Activated T-helper 2 cell treated with anti-CD3 and anti-CD28 coated beads, Interferon-gamma antibody, Interleukin-2, Interleukin-4, amounts not matched to agents 10 μg/mL and 5 μg/mL and 100 μg/mL, durations not matched to agents 14 hours and 24 hours and 36 hours (primary cell): ENCODE measurements around the gene TSPAN2. TPM values are rescaled to one million over a fixed set of nuclear protein-coding genes. Genes with fewer than 3 reads are reported as not detected.
A peak's percentile ranks its signal among the peaks of the same experiment; 100 is the strongest.

ENCODE experiments used
- DNase-seq: peaks from one replicate; pipeline ENCODE4 v3.0.0; 2021; ENCODE audit warnings: low spot score
- H3K27ac Mint-ChIP-seq: one replicate; pipeline ENCODE4 v1.8.0; 2021; ENCODE audit warnings: mixed read lengths
- H3K27me3 Mint-ChIP-seq: one replicate; pipeline ENCODE4 v1.8.0; 2021; ENCODE audit warnings: low read depth, mixed read lengths
- H3K36me3 Mint-ChIP-seq: one replicate; pipeline ENCODE4 v1.8.0; 2021; ENCODE audit warnings: low read depth, mixed read lengths
- H3K4me1 Mint-ChIP-seq: one replicate; pipeline ENCODE4 v1.8.0; 2021; ENCODE audit warnings: low read depth, mixed read lengths
- H3K4me3 Mint-ChIP-seq: one replicate; pipeline ENCODE4 v1.8.0; 2021; ENCODE audit warnings: low read depth, mild to moderate bottlenecking, moderate library complexity, mixed read lengths
- H3K9me3 Mint-ChIP-seq: one replicate; pipeline ENCODE4 v1.8.0; 2021; ENCODE audit warnings: mixed read lengths
- intact Hi-C: fragments of 100-400 bp; cut with micrococcal nuclease; formaldehyde crosslinking; loops from one replicate; pipeline ENCODE4 v1.15.1; 2023
- total RNA-seq: library from RNA; stranded (reverse); gene quantifications from 2 replicates; pipeline ENCODE4 v1.2.3, GENCODE V29; 2022

TSPAN2 gene
- total RNA-seq, 1 donor from 2014 or later, result 0.27 TPM

DNA sequence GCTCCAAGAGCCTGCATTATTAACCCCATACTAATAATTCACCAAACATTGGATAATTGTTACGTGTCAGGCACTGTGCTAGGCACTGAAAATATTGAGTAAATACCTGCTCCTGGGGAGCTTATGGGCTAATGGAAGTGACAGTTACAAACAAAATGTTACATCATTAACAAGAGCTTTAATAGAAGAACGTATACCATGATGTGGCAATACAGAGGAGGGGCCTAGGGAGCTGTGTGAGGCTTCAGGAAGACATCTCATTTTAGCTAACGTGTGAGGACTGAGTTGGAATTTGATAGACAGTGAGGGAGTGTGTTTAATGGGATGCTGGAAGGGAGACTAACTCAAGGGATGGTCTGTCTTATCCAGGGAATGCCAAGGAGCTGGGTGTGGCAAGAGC lies 16.5 kb upstream of the TSPAN2 start:
- Mint-ChIP-seq H3K27me3 (peaks cover 4% of the 10 kb centered on the region), H3K9me3 (no peaks in the 10 kb centered on the region)

DNA sequence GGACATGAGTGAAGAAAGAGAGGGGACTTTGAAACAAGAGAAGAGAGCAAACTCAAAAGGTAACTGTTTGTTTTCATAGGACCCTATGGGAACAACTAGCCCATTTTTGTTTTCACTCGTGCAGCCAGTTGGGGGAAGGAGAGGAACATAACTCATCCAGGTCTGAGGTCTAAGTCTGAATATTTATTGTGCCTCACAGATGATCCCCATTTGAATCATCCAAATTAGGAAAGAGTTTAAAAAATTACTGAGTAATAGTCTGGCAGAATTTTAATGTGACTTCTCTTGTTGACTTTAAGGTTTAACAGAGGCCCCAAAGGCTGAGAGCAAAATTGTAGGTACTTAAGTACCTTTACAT lies 10.4 kb upstream of the TSPAN2 start:
- no peaks in the 10 kb centered on the region for H3K36me3 Mint-ChIP-seq
- no peaks in the 10 kb centered on the region for H3K9me3 Mint-ChIP-seq
- DNase-seq, result no peak
- H3K27me3 Mint-ChIP-seq, result peaks cover 14% of the 10 kb centered on the region
- H3K4me1 Mint-ChIP-seq, result peaks cover 31% of the 10 kb centered on the region
- peak overlapping the region; percentile 93 for H3K27ac Mint-ChIP-seq
- H3K4me3 Mint-ChIP-seq, result peak overlapping the region; percentile 87
- intact Hi-C loops, result loop anchor here (1.0 kb wide), 1 partner anchor 37 kb away; no protein-coding TSS in a partner anchor

More for the DNA sequence above, 16.5 kb upstream of the TSPAN2 start:
- no peak for DNase-seq
- H3K4me3 Mint-ChIP-seq, result no peak overlapping the region
- intact Hi-C loops, result no loop called here
- no peak overlapping the region for H3K27ac Mint-ChIP-seq
- peaks cover 5% of the 10 kb centered on the region for H3K4me1 Mint-ChIP-seq
- H3K36me3 Mint-ChIP-seq, result no peaks in the 10 kb centered on the region

- peak overlapping the region; percentile 87 for H3K4me3 Mint-ChIP-seq
- intact Hi-C loops, result loop anchor here (1.0 kb wide), 1 partner anchor 37 kb away; no protein-coding TSS in a partner anchor
- no peaks in the 10 kb centered on the region for H3K36me3 Mint-ChIP-seq
- DNase-seq, result peak; percentile 73
- H3K4me1 Mint-ChIP-seq, result peaks cover 31% of the 10 kb centered on the region
- H3K9me3 Mint-ChIP-seq, result no peaks in the 10 kb centered on the region
- peak overlapping the region; percentile 93 for H3K27ac Mint-ChIP-seq
- H3K27me3 Mint-ChIP-seq, result peaks cover 13% of the 10 kb centered on the region
Observed at GRCh38 chr1:115098979-115099692, 9.8 kb upstream of the TSPAN2 start.

DNA sequence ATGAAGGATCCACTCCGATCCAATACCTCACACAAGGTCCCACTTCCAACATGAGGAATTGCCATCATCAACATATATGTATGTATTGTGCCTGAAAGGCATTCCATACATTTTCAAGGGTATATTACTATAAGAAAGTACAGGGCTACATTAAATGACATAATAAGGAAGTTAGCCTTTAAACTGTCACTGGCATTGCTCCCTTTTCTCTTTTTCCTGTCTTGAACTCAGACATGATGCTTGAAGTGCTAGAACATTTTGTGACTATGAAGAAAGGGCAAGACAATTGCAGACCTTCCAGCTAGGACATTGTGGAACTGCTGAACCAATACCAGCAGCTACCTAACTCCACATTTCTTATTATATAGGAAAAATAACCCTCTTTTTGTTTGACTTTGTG lies 2.9 kb upstream of the TSPAN2 start:
- DNase-seq, result no peak
- Mint-ChIP-seq H3K27ac (no peak overlapping the region), H3K9me3 (no peaks in the 10 kb centered on the region), H3K4me1 (peaks cover 15% of the 10 kb centered on the region), H3K4me3 (no peak overlapping the region), H3K27me3 (peaks cover 35% of the 10 kb centered on the region), H3K36me3 (no peaks in the 10 kb centered on the region)
- intact Hi-C loops, result no loop called here

DNA sequence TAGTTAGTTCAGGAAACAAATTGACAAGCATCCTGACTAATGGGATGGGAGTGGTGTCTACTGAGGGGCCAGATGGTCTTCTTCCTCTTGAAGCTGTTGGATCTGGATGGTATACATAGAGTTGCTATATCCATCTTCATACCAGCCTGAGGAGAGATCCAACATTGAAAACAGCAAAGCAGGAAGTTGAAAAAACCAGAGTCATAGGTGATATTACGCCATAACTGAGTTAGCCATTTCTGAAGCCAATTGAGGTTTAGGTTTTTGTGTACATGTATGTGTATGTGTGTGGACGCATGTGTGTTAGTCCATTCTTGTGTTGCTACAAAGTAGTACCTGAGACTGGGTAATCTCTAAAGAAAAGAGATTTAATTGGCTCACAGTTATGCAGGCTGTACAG lies 2.3 kb upstream of the TSPAN2 start:
- Mint-ChIP-seq H3K27ac (no peak overlapping the region), H3K4me1 (peaks cover 15% of the 10 kb centered on the region), H3K4me3 (no peak overlapping the region), H3K27me3 (peaks cover 35% of the 10 kb centered on the region), H3K9me3 (no peaks in the 10 kb centered on the region), H3K36me3 (no peaks in the 10 kb centered on the region)
- intact Hi-C loops, result no loop called here
- DNase-seq, result no peak

DNA sequence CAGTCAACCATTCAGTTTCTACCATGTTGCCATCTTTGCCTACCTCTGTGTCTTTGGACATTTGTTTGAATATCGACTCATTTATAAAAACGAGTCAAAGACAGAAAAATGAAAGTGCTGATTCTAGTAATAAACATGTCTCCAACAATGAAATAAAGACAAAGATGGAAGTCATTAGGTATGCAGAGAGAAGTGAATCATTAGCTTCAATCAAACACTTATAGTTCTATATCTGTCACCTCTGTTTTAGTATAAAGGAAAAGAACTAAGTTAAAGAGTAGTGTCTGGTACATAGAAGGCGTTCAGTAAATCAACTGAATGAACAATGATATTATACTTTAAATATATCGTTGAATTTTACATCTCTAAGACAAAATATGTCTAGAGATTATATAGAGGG lies 1.7 kb upstream of the TSPAN2 start:
- Mint-ChIP-seq H3K27ac (no peak overlapping the region), H3K4me1 (peaks cover 15% of the 10 kb centered on the region), H3K4me3 (no peak overlapping the region), H3K36me3 (no peaks in the 10 kb centered on the region), H3K9me3 (no peaks in the 10 kb centered on the region), H3K27me3 (peaks cover 39% of the 10 kb centered on the region)
- intact Hi-C loops, result no loop called here
- DNase-seq, result no peak

DNA sequence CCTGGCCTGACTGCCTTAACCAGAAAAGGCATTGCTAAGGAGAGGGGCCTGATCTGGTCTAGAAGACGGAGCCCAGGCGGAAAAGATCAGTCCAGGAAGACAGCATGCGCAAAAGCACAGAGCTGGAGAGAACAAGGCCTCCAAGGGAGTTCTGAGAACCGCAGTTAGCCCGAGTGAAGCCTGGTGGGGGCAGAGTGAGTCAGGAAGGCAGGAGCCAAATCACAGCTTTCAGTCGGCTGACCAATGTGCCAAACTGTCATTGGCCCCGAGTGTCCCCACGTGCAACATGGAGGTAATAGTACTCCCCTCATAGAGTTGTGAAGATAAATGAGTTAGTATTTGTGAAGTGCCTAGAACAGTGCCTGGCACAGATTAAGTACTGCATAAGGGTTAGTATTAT lies 1.2 kb upstream of the TSPAN2 start:
- H3K27ac Mint-ChIP-seq, result no peak overlapping the region
- DNase-seq, result no peak
- no peak overlapping the region for H3K4me3 Mint-ChIP-seq
- peaks cover 15% of the 10 kb centered on the region for H3K4me1 Mint-ChIP-seq
- H3K9me3 Mint-ChIP-seq, result no peaks in the 10 kb centered on the region
- no peaks in the 10 kb centered on the region for H3K36me3 Mint-ChIP-seq
- intact Hi-C loops, result no loop called here
- peaks cover 40% of the 10 kb centered on the region for H3K27me3 Mint-ChIP-seq

DNA sequence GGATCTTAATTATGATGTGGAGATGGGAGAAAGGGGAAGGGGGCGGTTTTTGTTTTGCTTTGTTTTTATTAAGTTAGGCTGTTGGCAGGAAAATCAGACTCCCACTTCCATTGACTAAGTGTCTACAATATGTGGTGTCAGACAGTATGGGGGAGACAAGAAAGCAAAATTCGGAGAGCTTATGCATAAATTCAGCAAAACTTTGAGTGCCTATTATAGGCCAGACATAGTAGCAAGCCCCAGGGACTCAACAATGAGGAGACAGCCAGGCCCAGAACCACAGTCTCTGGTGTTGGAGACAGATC lies 835 bp upstream of the TSPAN2 start:
- Mint-ChIP-seq H3K9me3 (no peaks in the 10 kb centered on the region), H3K27ac (no peak overlapping the region), H3K27me3 (peaks cover 38% of the 10 kb centered on the region), H3K36me3 (no peaks in the 10 kb centered on the region), H3K4me3 (peak overlapping the region; percentile 68), H3K4me1 (peaks cover 15% of the 10 kb centered on the region)
- no peak for DNase-seq
- intact Hi-C loops, result no loop called here

- Mint-ChIP-seq H3K36me3 (no peaks in the 10 kb centered on the region), H3K27ac (no peak overlapping the region), H3K4me3 (peak overlapping the region; percentile 65), H3K4me1 (peaks cover 15% of the 10 kb centered on the region), H3K27me3 (peaks cover 37% of the 10 kb centered on the region), H3K9me3 (no peaks in the 10 kb centered on the region)
- no peak for DNase-seq
- intact Hi-C loops, result no loop called here
Observed at GRCh38 chr1:115088871-115089419, 358 bp downstream of the TSPAN2 start.

DNA sequence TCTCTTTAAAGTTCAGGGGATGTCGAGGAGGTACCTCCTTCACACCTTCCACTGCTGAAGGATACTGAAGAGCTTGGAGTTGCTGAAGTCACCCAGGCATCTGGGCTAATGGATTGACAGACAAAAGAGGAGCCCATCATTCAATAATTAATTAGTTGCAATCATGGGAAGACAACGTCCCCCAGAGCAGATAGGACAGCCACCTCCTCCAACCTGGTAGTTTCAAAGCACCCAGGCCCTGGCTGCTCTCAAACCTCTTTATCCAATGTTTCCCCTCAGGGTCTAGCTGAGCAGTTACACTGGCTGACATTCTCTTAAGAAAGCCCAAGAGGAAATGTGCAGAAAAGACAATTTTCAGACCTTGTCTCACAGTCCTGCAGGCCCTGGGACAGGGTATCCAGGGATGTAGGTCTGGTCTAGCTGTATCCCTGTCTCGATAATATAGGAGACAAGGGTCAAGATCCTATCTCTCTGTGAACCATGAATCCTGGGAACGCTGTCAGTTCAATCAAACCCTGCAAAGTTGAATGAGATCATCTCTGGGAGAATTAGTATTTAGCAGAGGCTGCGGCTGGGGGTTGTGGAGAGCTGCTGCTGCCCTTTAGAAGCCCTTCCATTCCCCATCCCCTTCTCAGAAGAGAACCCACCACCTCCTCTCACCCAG lies 1.1 kb downstream of the TSPAN2 start:
- Mint-ChIP-seq H3K4me3 (peak overlapping the region; percentile 65), H3K4me1 (peaks cover 15% of the 10 kb centered on the region), H3K36me3 (no peaks in the 10 kb centered on the region), H3K9me3 (no peaks in the 10 kb centered on the region), H3K27ac (no peak overlapping the region), H3K27me3 (peaks cover 36% of the 10 kb centered on the region)
- DNase-seq, result no peak
- intact Hi-C loops, result no loop called here

- intact Hi-C loops, result no loop called here
- H3K4me1 Mint-ChIP-seq, result peaks cover 10% of the 10 kb centered on the region
- no peak overlapping the region for H3K27ac Mint-ChIP-seq
- H3K36me3 Mint-ChIP-seq, result no peaks in the 10 kb centered on the region
- H3K9me3 Mint-ChIP-seq, result no peaks in the 10 kb centered on the region
- no peak overlapping the region for H3K4me3 Mint-ChIP-seq
- DNase-seq, result no peak
- H3K27me3 Mint-ChIP-seq, result peaks cover 38% of the 10 kb centered on the region
Observed at GRCh38 chr1:115086176-115086830, 3.0 kb downstream of the TSPAN2 start.

DNA sequence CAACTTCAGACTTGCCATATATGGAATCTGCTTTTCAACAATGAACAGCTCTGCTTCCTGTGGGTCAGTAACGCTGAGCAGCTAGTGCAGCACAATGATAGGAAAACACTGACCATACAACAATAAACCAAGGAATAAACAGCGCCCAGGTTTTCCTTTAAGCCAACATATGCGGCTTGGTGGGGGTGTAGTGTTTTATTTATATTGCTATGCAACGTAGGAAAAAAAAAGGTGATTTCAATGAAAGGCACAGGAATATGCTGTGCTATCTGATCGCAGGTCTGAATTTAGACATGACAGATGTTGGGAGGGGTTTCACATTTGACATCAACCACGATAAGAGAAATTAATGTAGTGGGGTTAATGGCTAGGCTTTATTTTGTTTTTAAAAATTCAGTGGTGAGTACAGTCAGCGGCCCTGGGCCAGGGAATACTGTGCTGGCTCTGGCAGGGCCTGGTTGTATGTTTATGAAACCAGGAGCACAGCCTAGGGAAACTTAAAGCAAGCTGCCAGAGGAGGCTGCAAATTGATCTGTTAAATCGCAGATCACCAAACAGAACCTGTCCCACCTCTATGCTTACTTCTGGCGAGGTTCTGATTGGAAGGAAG lies 4.3 kb downstream of the TSPAN2 start:
- no peak for DNase-seq
- Mint-ChIP-seq H3K27ac (no peak overlapping the region), H3K27me3 (peaks cover 36% of the 10 kb centered on the region), H3K4me1 (peaks cover 6% of the 10 kb centered on the region), H3K36me3 (no peaks in the 10 kb centered on the region), H3K9me3 (no peaks in the 10 kb centered on the region), H3K4me3 (no peak overlapping the region)
- intact Hi-C loops, result no loop called here

DNA sequence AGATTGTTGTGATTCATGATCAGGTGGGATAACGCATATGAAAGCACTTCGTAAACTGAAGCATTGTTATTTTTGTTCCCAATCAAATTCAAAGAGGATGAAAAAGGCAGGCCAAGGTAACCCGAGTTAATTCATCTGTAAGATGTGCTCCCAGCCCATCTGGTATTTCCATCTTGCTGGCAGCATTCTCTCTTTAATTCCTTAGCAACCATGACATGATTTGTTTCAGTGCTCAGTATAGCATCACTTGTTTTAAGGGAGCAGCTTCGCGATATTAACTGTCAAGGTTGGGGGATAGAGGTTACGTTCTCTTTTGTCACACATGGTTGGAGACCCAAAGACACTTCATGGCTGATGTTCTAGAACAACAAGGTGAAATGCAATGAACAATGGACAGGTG lies 6.4 kb downstream of the TSPAN2 start:
- H3K27me3 Mint-ChIP-seq, result peaks cover 31% of the 10 kb centered on the region
- H3K36me3 Mint-ChIP-seq, result no peaks in the 10 kb centered on the region
- intact Hi-C loops, result no loop called here
- H3K27ac Mint-ChIP-seq, result no peak overlapping the region
- H3K4me3 Mint-ChIP-seq, result no peak overlapping the region
- no peaks in the 10 kb centered on the region for H3K9me3 Mint-ChIP-seq
- H3K4me1 Mint-ChIP-seq, result no peaks in the 10 kb centered on the region
- DNase-seq, result no peak
